Activated T-helper 1 cell treated with anti-CD3 and anti-CD28 coated beads, Interleukin-12 subunit alpha, Interleukin-12 subunit beta, Interleukin-2, Interleukin-4 antibody, amounts not matched to agents 30 ng/mL and 10 ng/mL and 1 ng/mL, durations not matched to agents 14 hours and 24 hours and 36 hours (primary cell): ENCODE measurements around the gene MKKS. TPM values are rescaled to one million over a fixed set of nuclear protein-coding genes. Genes with fewer than 3 reads are reported as not detected.

Experiments used
- DNase-seq: peaks from one replicate; pipeline ENCODE4 v3.0.0; 2021; ENCODE audit warnings: low spot score
- H3K27ac Mint-ChIP-seq: one replicate; pipeline ENCODE4 v1.8.0; 2021; ENCODE audit warnings: mild to moderate bottlenecking, mixed read lengths
- H3K27me3 Mint-ChIP-seq: one replicate; pipeline ENCODE4 v1.8.0; 2022; ENCODE audit warnings: mild to moderate bottlenecking, moderate library complexity, mixed read lengths; ENCODE audit not compliant: insufficient read depth
- H3K36me3 Mint-ChIP-seq: one replicate; pipeline ENCODE4 v1.8.0; 2021; ENCODE audit warnings: low read depth, mixed read lengths
- H3K4me1 Mint-ChIP-seq: one replicate; pipeline ENCODE4 v1.8.0; 2021; ENCODE audit warnings: low read depth, mixed read lengths
- H3K4me3 Mint-ChIP-seq: one replicate; pipeline ENCODE4 v1.8.0; 2021; ENCODE audit warnings: mild to moderate bottlenecking, moderate library complexity, mixed read lengths
- H3K9me3 Mint-ChIP-seq: one replicate; pipeline ENCODE4 v1.8.0; 2021; ENCODE audit warnings: mixed read lengths
- intact Hi-C: fragments of 100-400 bp; cut with micrococcal nuclease; formaldehyde crosslinking; loops from one replicate; pipeline ENCODE4 v1.15.1; 2024
- total RNA-seq: library from RNA; stranded (reverse); gene quantifications from 2 replicates; pipeline ENCODE4 v1.2.3, GENCODE V29; 2022

MKKS gene
- total RNA-seq: 6.7 and 7.5 TPM in 2 replicates

GRCh38 chr20:10433623-10434466 is at the start of gene MKKS:
Gene MKKS, minus strand, starts transcription at chr20:10434222. Its CDS starts 20,708 bp downstream, at chr20:10413514.
- no peaks in the 10 kb centered on the region for H3K9me3 Mint-ChIP-seq
- no peaks in the 10 kb centered on the region for H3K27me3 Mint-ChIP-seq
- peak within 1 kb of the TSS; percentile 97 for H3K27ac Mint-ChIP-seq
- intact Hi-C loops: loop anchor here (1.0 to 5.0 kb wide), 8 partner anchors 69 to 1458 kb away; partner anchors contain the start of gene SNAP25
- no peaks in the 10 kb centered on the region for H3K36me3 Mint-ChIP-seq
- peaks cover 36% of the 10 kb centered on the region for H3K4me1 Mint-ChIP-seq
- DNase-seq: peak; percentile 81
- H3K4me3 Mint-ChIP-seq: peak within 1 kb of the TSS; percentile 94

GRCh38 chr20:10483691-10484090 is 49.7 kb upstream of the MKKS start:
- Mint-ChIP-seq H3K4me1 (no peaks in the 10 kb centered on the region), H3K27ac (no peak overlapping the region), H3K4me3 (no peak overlapping the region), H3K27me3 (no peaks in the 10 kb centered on the region), H3K9me3 (no peaks in the 10 kb centered on the region), H3K36me3 (no peaks in the 10 kb centered on the region)
- intact Hi-C loops: no loop called here
- no peak for DNase-seq

- Mint-ChIP-seq H3K4me1 (peaks cover under 1% of the 10 kb centered on the region), H3K27ac (no peak overlapping the region), H3K9me3 (no peaks in the 10 kb centered on the region), H3K4me3 (no peak overlapping the region), H3K36me3 (no peaks in the 10 kb centered on the region), H3K27me3 (no peaks in the 10 kb centered on the region)
- intact Hi-C loops: no loop called here
- no peak for DNase-seq
Observed at GRCh38 chr20:10481676-10482075, 47.7 kb upstream of the MKKS start.

GRCh38 chr20:10478930-10479329 is 44.9 kb upstream of the MKKS start:
- peaks cover 17% of the 10 kb centered on the region for H3K4me1 Mint-ChIP-seq
- intact Hi-C loops: no loop called here
- H3K4me3 Mint-ChIP-seq: no peak overlapping the region
- H3K27ac Mint-ChIP-seq: no peak overlapping the region
- H3K36me3 Mint-ChIP-seq: no peaks in the 10 kb centered on the region
- H3K27me3 Mint-ChIP-seq: no peaks in the 10 kb centered on the region
- no peaks in the 10 kb centered on the region for H3K9me3 Mint-ChIP-seq
- no peak for DNase-seq

- no peaks in the 10 kb centered on the region for H3K27me3 Mint-ChIP-seq
- no peak overlapping the region for H3K4me3 Mint-ChIP-seq
- H3K4me1 Mint-ChIP-seq: peaks cover 17% of the 10 kb centered on the region
- H3K36me3 Mint-ChIP-seq: no peaks in the 10 kb centered on the region
- intact Hi-C loops: no loop called here
- H3K27ac Mint-ChIP-seq: no peak overlapping the region
- H3K9me3 Mint-ChIP-seq: no peaks in the 10 kb centered on the region
- no peak for DNase-seq
Observed at GRCh38 chr20:10478205-10478604, 44.2 kb upstream of the MKKS start.

- Mint-ChIP-seq H3K36me3 (no peaks in the 10 kb centered on the region), H3K4me3 (no peak overlapping the region), H3K27me3 (no peaks in the 10 kb centered on the region), H3K27ac (no peak overlapping the region), H3K4me1 (peaks cover 17% of the 10 kb centered on the region), H3K9me3 (no peaks in the 10 kb centered on the region)
- DNase-seq: no peak
- intact Hi-C loops: no loop called here
Observed at GRCh38 chr20:10476319-10476724, 42.3 kb upstream of the MKKS start.

GRCh38 chr20:10475225-10475624 is 41.2 kb upstream of the MKKS start:
- Mint-ChIP-seq H3K9me3 (no peaks in the 10 kb centered on the region), H3K27me3 (no peaks in the 10 kb centered on the region), H3K4me1 (peaks cover 18% of the 10 kb centered on the region), H3K36me3 (no peaks in the 10 kb centered on the region), H3K4me3 (no peak overlapping the region), H3K27ac (no peak overlapping the region)
- intact Hi-C loops: no loop called here
- no peak for DNase-seq

- peaks cover 24% of the 10 kb centered on the region for H3K4me1 Mint-ChIP-seq
- H3K27ac Mint-ChIP-seq: no peak overlapping the region
- H3K9me3 Mint-ChIP-seq: no peaks in the 10 kb centered on the region
- H3K4me3 Mint-ChIP-seq: no peak overlapping the region
- intact Hi-C loops: loop anchor here (5.0 kb wide), 1 partner anchor 733 kb away; no protein-coding TSS in a partner anchor
- DNase-seq: no peak
- no peaks in the 10 kb centered on the region for H3K36me3 Mint-ChIP-seq
- H3K27me3 Mint-ChIP-seq: no peaks in the 10 kb centered on the region
Observed at GRCh38 chr20:10474606-10475184, 40.7 kb upstream of the MKKS start.

- intact Hi-C loops: loop anchor here (5.0 kb wide), 1 partner anchor 734 kb away; no protein-coding TSS in a partner anchor
- Mint-ChIP-seq H3K9me3 (no peaks in the 10 kb centered on the region), H3K4me1 (peaks cover 36% of the 10 kb centered on the region), H3K27ac (no peak overlapping the region), H3K36me3 (no peaks in the 10 kb centered on the region), H3K4me3 (no peak overlapping the region), H3K27me3 (no peaks in the 10 kb centered on the region)
- no peak for DNase-seq
Observed at GRCh38 chr20:10472871-10473270, 38.8 kb upstream of the MKKS start.

- Mint-ChIP-seq H3K9me3 (no peaks in the 10 kb centered on the region), H3K36me3 (no peaks in the 10 kb centered on the region), H3K27ac (no peak overlapping the region), H3K4me3 (no peak overlapping the region), H3K27me3 (no peaks in the 10 kb centered on the region), H3K4me1 (peaks cover 22% of the 10 kb centered on the region)
- DNase-seq: no peak
- intact Hi-C loops: loop anchor here (5.0 kb wide), 1 partner anchor 737 kb away; no protein-coding TSS in a partner anchor
Observed at GRCh38 chr20:10470276-10470675, 36.3 kb upstream of the MKKS start.

GRCh38 chr20:10469599-10469998 is 35.6 kb upstream of the MKKS start:
- no peaks in the 10 kb centered on the region for H3K27me3 Mint-ChIP-seq
- DNase-seq: peak; percentile 2
- no peak overlapping the region for H3K4me3 Mint-ChIP-seq
- intact Hi-C loops: loop anchor here (1.0 to 10.0 kb wide), 3 partner anchors 67 to 1075 kb away; no protein-coding TSS in a partner anchor
- H3K9me3 Mint-ChIP-seq: no peaks in the 10 kb centered on the region
- no peak overlapping the region for H3K27ac Mint-ChIP-seq
- peaks cover 19% of the 10 kb centered on the region for H3K4me1 Mint-ChIP-seq
- H3K36me3 Mint-ChIP-seq: peaks cover 3% of the 10 kb centered on the region

- DNase-seq: no peak
- H3K9me3 Mint-ChIP-seq: no peaks in the 10 kb centered on the region
- peaks cover 19% of the 10 kb centered on the region for H3K4me1 Mint-ChIP-seq
- intact Hi-C loops: loop anchor here (1.0 to 10.0 kb wide), 3 partner anchors 67 to 1076 kb away; no protein-coding TSS in a partner anchor
- H3K4me3 Mint-ChIP-seq: no peak overlapping the region
- H3K36me3 Mint-ChIP-seq: peaks cover 3% of the 10 kb centered on the region
- no peaks in the 10 kb centered on the region for H3K27me3 Mint-ChIP-seq
- no peak overlapping the region for H3K27ac Mint-ChIP-seq
Observed at GRCh38 chr20:10469056-10469455, 35.0 kb upstream of the MKKS start.

- Mint-ChIP-seq H3K27ac (no peak overlapping the region), H3K36me3 (peaks cover 8% of the 10 kb centered on the region), H3K4me3 (no peak overlapping the region), H3K27me3 (no peaks in the 10 kb centered on the region), H3K9me3 (no peaks in the 10 kb centered on the region), H3K4me1 (peaks cover 20% of the 10 kb centered on the region)
- no peak for DNase-seq
- intact Hi-C loops: loop anchor here (5.0 to 10.0 kb wide), 2 partner anchors 84 to 1076 kb away; no protein-coding TSS in a partner anchor
Observed at GRCh38 chr20:10468340-10468845, 34.4 kb upstream of the MKKS start.
